Astrocyte of the spinal cord (primary cell): Measurements from ENCODE around the gene NDST3.

Experiments used
- DNase-seq: peaks from one replicate; pipeline ENCODE4 v3.0.0; 2011; ENCODE audit warnings: low read depth, low spot score
- H3K4me3 ChIP-seq: 2 replicates; pipeline ENCODE4 v1.5.1; 2011; ENCODE audit warnings: low read depth, mild to moderate bottlenecking, low read length, moderate library complexity
- in situ Hi-C: cut with HindIII; loops from 2 replicates; pipeline ENCODE4 v1.10.0; 2017; ENCODE audit warnings: low sequenced_read_pairs
- TF ChIP-seq, protein P1 (sequence below): IDR thresholded peaks from 2 replicates; pipeline ENCODE4 v1.5.1; 2012; ENCODE audit warnings: low read depth, mild to moderate bottlenecking, low read length, inconsistent platforms

NDST3 gene

DNA sequence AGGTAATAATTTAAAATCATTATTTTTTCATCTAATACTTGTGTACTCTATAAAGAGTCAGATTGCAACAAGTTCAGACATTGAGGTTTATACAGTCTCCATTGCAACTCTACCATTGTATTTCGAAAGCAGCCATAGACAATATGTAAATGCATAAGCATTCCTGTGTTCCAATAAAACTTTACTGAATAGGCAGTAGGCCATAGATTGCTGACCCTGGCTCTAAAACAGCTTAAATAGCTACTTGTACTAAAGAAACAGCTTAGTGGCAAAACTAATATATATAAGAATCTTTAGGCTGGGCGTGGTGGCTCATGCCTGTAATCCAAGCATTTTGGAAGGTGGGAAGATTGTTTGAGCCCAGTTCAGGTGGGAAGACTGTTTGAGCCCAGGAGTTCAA lies 203.2 kb downstream of the NDST3 start:
- no peak overlapping the region for H3K4me3 ChIP-seq
- no peak for DNase-seq
- in situ Hi-C loops, result no loop called here
- TF ChIP-seq, protein P1, sequence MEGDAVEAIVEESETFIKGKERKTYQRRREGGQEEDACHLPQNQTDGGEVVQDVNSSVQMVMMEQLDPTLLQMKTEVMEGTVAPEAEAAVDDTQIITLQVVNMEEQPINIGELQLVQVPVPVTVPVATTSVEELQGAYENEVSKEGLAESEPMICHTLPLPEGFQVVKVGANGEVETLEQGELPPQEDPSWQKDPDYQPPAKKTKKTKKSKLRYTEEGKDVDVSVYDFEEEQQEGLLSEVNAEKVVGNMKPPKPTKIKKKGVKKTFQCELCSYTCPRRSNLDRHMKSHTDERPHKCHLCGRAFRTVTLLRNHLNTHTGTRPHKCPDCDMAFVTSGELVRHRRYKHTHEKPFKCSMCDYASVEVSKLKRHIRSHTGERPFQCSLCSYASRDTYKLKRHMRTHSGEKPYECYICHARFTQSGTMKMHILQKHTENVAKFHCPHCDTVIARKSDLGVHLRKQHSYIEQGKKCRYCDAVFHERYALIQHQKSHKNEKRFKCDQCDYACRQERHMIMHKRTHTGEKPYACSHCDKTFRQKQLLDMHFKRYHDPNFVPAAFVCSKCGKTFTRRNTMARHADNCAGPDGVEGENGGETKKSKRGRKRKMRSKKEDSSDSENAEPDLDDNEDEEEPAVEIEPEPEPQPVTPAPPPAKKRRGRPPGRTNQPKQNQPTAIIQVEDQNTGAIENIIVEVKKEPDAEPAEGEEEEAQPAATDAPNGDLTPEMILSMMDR, result no peak

DNA sequence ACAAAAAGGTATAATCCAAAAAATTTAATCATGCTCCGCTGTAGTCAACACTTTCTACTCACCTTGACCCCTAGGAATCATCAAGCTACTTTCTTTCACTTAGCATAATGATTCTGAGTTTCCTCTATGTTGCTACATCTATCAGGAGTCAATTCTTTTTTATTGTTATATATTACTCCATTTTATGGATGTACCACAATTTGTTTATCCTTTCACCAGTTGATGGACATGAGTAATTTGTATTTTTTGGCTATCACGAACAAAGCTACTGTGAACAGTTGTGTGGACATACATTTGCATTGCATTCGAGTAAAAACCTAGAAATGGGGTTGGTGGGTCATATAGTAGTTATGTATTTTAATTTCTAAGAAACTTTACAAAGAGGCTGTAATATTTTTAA lies 215.6 kb downstream of the NDST3 start:
- in situ Hi-C loops, result no loop called here
- no peak overlapping the region for H3K4me3 ChIP-seq
- DNase-seq, result no peak
- TF ChIP-seq, protein P1, result no peak

DNA sequence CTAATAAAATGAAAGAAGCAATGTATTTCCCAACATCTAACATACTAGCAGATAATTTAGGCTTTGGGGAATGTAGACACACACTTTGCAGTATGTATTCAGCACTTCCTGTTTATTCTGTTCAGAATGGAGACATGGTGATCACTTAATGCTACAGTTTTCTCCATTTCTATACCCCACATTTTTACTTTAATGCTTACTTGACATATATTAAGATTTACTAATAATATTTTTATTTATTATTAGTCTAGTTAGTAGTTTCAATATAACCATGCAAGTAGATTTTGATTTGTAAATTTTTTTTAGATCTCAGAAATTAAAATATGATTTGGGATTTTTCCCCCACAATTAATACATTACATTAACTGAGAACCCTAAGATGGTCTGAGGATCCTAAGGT lies 220.1 kb downstream of the NDST3 start:
- in situ Hi-C loops, result no loop called here
- DNase-seq, result no peak
- H3K4me3 ChIP-seq, result no peak overlapping the region
- TF ChIP-seq, protein P1, result no peak

DNA sequence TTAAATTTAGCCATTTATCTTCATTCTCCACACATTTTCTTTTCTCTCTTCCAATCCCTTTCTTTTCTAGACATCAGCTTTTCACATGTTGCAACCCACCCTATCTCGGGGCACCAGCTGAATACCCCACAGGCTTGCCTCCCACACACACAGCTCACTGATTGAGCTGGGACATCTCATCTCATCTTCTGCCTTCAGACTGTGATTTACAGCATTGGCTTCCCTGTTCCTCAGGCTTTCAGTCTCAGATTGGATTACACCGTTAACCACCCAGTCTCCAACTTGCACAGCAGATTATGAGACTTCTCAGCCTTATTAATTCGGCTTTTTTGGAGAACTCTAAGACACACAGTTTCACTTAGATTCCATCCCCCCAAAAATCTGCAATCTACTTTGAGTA lies 224.8 kb downstream of the NDST3 start:
- no peak overlapping the region for H3K4me3 ChIP-seq
- DNase-seq, result no peak
- in situ Hi-C loops, result no loop called here
- TF ChIP-seq, protein P1, result no peak

DNA sequence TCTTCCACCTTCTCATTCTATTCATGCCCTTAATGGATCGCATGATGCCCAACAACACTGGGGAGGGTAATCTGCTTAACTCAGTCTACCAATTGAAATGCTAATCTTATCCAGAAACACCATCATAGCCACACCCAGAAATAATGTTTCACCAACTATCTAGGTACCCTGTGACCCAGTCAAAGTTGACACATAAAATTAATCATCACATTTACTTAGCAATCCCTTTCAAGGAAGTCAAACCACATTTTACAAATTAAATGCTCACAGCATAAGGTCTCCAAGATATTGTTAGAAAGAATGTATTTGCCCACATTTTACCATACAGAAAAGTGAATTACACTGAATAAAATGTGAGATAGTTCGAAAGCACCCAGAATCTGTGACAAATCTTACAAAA lies 226.0 kb downstream of the NDST3 start:
- in situ Hi-C loops, result no loop called here
- DNase-seq, result no peak
- no peak overlapping the region for H3K4me3 ChIP-seq
- TF ChIP-seq, protein P1, result no peak

DNA sequence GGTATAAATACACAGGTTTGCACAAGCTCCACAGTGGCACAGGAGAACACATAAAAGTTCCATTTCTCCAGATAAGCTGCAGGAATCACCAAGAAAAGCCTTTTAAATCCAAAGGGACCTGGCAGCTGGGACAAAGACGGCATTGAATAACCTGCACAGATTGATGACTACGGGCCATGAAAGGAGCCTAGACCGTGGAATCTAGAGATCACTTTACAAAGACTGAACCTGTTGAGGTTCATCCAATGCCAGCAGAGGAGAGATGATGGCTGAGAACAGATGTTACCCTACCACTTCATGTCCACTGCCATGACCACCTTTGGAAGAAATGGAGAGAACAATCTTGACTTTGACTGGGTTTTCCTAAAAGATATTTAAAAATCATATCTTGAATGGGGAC lies 229.8 kb downstream of the NDST3 start:
- no peak overlapping the region for H3K4me3 ChIP-seq
- TF ChIP-seq, protein P1, result no peak
- no peak for DNase-seq
- in situ Hi-C loops, result no loop called here
